SU-DHL-6 (cell line): ENCODE results near the gene STAC.

Source experiments
- CTCF ChIP-seq: fragments of 200-600 bp; sonication (generic); IDR thresholded peaks from one replicate; pipeline ENCODE4 v1.5.1; 2017; ENCODE audit warnings: antibody characterized with exemption, mild to moderate bottlenecking, low read length, moderate library complexity; ENCODE audit not compliant: insufficient read depth, poor library complexity, severe bottlenecking
- EZH2phosphoT487 ChIP-seq: fragments of 200-600 bp; sonication (generic), shearing (Covaris generic); conservative IDR thresholded peaks from 2 replicates; pipeline ENCODE4 v1.6.1; 2018; ENCODE audit warnings: mild to moderate bottlenecking, antibody characterized with exemption, low read length, moderate library complexity, mixed read lengths

GRCh38 chr3:36597422-36597821 is 217.1 kb downstream of the STAC start:
- no peak for TF ChIP-seq EZH2phosphoT487
- TF ChIP-seq CTCF: no peak
